Camera-type eye (tissue), 1 donor: ENCODE results near the gene SOX15. TPM values are rescaled to one million over a fixed set of nuclear protein-coding genes. Genes with fewer than 3 reads are reported as not detected.

Experiments
- total RNA-seq: library from RNA; depleted of rRNA; stranded (reverse); fragments of >200 nt; gene quantifications from one replicate; pipeline ENCODE4 v1.2.3, GENCODE V29; 2014

SOX15 gene
- 3.2 TPM for total RNA-seq

DNA sequence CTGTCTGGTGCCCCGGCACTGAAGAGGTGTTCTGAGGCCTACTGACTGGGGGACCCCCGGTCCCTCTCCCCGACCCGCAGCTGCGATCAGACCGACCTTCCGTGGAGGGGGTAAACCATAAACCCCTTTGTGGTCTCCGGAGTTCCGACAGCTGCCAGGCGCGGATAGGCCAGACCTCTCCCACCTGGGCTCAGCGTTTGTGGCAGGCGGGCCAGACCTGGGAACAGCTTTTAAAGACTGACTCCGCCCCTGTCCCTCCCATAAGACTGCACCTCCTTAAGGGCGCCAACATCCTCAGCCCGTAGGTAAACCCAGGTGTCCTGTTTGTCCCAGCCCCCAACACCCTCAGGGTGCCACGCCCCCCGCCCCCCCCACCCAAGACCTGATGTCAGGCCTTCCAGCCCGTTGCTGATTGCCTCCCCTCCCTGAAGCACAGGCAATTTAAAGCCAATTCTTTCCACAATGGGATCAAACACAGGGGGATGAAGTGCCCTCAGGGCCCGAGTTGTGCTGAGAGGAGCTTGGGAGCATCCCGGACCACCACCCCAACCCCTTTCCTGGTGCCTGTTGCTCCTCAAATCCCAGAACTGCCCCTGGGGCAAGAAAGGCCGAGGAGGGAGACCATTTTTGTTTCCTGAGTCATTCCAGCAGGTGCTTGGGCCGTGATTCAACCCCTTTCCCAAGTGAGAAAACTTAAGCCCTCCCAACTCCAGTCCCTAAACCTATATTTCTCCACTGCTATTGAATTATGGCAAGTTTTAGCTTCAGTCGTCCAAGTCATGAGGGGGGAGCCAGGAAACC lies at the start of gene SOX15:
SOX15 (minus strand) TSS at position 204 of the 801 bp plus-strand sequence. CDS start 418 bp downstream, outside the sequence.

GRCh38 chr17:7629939-7630571 lies 40.2 kb upstream of the SOX15 start, which contains the start of gene SHBG:
Gene SHBG (plus strand): TSS chr17:7630135. CDS start chr17:7630173, 38 bp downstream.

GRCh38 chr17:7627250-7628121 lies 37.6 kb upstream of the SOX15 start, which contains the start of gene SAT2:
Gene SAT2 (minus strand): TSS chr17:7627821. CDS start chr17:7627635, 186 bp downstream.

GRCh38 chr17:7614425-7615264 lies 24.8 kb upstream of the SOX15 start, which contains the start of gene FXR2:
Gene FXR2 (minus strand): TSS chr17:7614897. CDS start chr17:7614532, 365 bp downstream.

DNA sequence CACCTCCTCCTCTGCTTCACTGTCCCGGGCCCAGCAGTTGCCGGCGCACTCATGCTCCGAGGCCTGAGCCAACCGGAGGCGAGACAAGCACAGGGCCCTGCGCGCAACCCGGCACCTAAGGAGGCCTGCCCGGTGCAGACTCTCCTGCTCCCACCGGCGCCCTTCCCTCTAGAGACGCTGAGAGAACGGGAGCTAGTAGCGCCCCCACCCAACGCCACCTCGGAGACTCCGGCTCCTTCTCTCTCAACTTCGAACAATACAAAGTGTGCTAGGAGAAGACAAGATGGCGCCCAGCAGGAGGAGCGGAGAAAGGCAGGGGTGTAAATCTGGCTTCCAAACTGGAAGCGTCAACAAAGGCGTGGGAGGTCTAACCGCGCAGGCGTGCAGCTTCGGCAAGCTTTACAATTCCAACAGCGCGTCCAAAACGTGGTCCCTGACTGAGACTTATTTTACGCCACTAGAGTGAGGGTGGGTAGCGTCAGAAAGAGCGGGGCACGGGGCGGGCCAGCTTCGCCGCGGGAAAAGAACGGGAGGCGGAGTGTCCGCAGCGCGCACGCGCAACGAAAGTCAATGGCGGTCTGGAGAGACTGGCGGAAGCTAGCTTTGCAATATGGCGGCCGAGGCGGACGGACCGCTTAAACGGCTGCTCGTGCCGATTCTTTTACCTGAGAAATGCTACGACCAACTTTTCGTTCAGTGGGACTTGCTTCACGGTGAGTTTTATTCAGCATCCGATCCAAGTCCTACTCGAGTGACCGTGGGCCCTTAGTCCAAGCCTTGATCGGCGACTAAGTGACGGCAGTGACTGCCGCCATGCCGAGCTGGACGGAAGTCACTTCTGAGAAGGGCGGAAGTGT lies 6.4 kb downstream of the SOX15 start, which contains the start of gene MPDU1:
MPDU1 (plus strand) TSS at position 600 of the 857 bp plus-strand sequence; CDS start at position 611, 11 bp downstream.

DNA sequence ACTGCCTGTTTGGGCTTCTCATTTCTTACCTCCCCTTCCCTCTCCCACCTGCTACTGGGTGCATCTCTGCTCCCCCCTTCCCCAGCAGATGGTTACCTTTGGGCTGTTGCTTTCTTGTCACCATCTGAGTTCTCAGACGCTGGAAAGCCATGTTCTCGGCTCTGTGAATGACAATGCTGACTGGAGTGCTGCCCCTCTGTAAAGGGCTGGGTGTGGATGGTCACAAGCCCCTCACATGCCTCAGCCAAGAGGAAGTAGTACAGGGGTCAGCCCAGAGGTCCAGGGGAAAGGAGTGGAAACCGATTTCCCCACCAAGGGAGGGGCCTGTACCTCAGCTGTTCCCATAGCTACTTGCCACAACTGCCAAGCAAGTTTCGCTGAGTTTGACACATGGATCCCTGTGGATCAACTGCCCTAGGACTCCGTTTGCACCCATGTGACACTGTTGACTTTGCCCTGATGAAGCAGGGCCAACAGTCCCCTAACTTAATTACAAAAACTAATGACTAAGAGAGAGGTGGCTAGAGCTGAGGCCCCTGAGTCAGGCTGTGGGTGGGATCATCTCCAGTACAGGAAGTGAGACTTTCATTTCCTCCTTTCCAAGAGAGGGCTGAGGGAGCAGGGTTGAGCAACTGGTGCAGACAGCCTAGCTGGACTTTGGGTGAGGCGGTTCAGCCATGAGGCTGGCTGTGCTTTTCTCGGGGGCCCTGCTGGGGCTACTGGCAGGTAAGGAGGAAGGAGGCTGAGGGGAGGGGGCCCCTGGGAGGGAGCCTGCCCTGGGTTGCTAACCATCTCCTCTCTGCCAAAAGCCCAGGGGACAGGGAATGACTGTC lies 10.7 kb downstream of the SOX15 start, which contains the start of gene CD68:
CD68 (plus strand) TSS at position 638 of the 833 bp plus-strand sequence; CDS start at position 678, 40 bp downstream.

GRCh38 chr17:7561589-7562207 lies 28.2 kb downstream of the SOX15 start, which contains the start of gene SENP3:
Gene SENP3 (plus strand): TSS chr17:7561919. CDS start chr17:7563077, 1,158 bp downstream.

GRCh38 chr17:7558544-7559319 lies 31.2 kb downstream of the SOX15 start, which contains the start of gene TNFSF13:
Gene TNFSF13 (plus strand): TSS chr17:7558750. CDS start chr17:7559040, 290 bp downstream.

DNA sequence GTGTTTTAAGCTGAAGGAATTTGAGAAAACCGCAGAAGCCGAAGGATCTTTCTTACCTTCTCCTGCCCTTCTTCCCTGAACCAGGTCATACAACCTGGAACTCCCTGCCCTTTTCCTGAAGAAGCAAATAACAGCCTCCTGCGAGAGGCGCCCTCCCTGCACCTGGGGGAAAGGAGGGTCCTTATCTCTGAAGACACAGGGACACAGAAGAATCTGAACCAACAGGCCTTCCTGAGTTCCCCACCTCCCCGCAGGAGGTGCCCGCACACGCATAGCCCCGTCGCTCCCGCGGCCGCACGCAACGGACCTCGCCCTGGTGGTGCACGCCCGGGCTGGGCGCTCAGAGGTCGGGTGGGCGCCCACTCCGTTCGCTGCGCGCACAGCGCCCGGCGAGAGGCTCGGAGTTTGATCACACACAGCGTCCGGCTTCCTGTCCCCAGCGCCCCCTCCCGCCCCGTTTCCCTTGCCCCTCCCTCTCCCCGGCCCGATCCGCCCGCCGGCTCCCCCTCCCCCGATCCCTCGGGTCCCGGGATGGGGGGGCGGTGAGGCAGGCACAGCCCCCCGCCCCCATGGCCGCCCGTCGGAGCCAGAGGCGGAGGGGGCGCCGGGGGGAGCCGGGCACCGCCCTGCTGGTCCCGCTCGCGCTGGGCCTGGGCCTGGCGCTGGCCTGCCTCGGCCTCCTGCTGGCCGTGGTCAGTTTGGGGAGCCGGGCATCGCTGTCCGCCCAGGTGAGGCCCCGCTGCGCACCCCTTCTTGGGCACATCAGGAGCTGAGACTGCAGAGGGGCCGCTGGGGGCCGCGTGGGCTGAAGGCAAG lies 41.1 kb downstream of the SOX15 start, which contains the start of gene TNFSF12:
TNFSF12 (plus strand) TSS at position 474 of the 816 bp plus-strand sequence; CDS start at position 570, 96 bp downstream.

Other genes with a start within 250 kb of the SOX15 start
- gene KCTD11, start 237.9 kb downstream of the SOX15 start, total RNA-seq: 4.5 TPM
- not detected for gene TMEM95, start 234.9 kb downstream of the SOX15 start, total RNA-seq
- gene TNK1, start 209.0 kb downstream of the SOX15 start, total RNA-seq: 2.4 TPM
- 12.8 TPM for gene PLSCR3, start 195.6 kb downstream of the SOX15 start, total RNA-seq
- 27.9 TPM for gene TMEM256, start 186.0 kb downstream of the SOX15 start, total RNA-seq
- gene NLGN2, start 182.2 kb downstream of the SOX15 start, total RNA-seq: 36.2 TPM
- not detected for gene SPEM1, start 169.8 kb downstream of the SOX15 start, total RNA-seq
- gene SPEM2, start 164.5 kb downstream of the SOX15 start, total RNA-seq: not detected
- gene SPEM3, start 161.2 kb downstream of the SOX15 start, total RNA-seq: not detected
- 1.0 TPM for gene TMEM102, start 154.7 kb downstream of the SOX15 start, total RNA-seq
- gene FGF11, start 150.6 kb downstream of the SOX15 start, total RNA-seq: 7.1 TPM
- gene CHRNB1, start 145.0 kb downstream of the SOX15 start, total RNA-seq: 17.8 TPM
- gene ZBTB4, start 110.5 kb downstream of the SOX15 start, total RNA-seq: 35.8 TPM
- gene SLC35G6, start 108.6 kb downstream of the SOX15 start, total RNA-seq: not detected
- gene POLR2A, start 105.7 kb downstream of the SOX15 start, total RNA-seq: 114 TPM
- 16.2 TPM for gene TNFSF12, start 41.0 kb downstream of the SOX15 start, total RNA-seq
- 7.6 TPM for gene TNFSF13, start 31.3 kb downstream of the SOX15 start, total RNA-seq
- gene SENP3, start 28.2 kb downstream of the SOX15 start, total RNA-seq: 54.2 TPM
- gene CD68, start 10.5 kb downstream of the SOX15 start, total RNA-seq: 5.9 TPM
- 68.1 TPM for gene MPDU1, start 6.2 kb downstream of the SOX15 start, total RNA-seq
- 43.2 TPM for gene FXR2, start 24.8 kb upstream of the SOX15 start, total RNA-seq
- 41.5 TPM for gene SAT2, start 37.7 kb upstream of the SOX15 start, total RNA-seq
- gene SHBG, start 40.0 kb upstream of the SOX15 start, total RNA-seq: 1.3 TPM
- 62.5 TPM for gene ATP1B2, start 60.8 kb upstream of the SOX15 start, total RNA-seq
- gene TP53, start 97.4 kb upstream of the SOX15 start, total RNA-seq: 27.9 TPM
- gene WRAP53, start 98.4 kb upstream of the SOX15 start, total RNA-seq: 5.6 TPM
- 10.0 TPM for gene EFNB3, start 115.1 kb upstream of the SOX15 start, total RNA-seq
- 0.60 TPM for gene DNAH2, start 127.7 kb upstream of the SOX15 start, total RNA-seq
- 24.5 TPM for gene KDM6B, start 244.1 kb upstream of the SOX15 start, total RNA-seq